GM19397 (cell line): ENCODE data around the gene PSMD3.
"Not testable (repeated sequence)": the region's sequence is repeated elsewhere in the genome, so short reads cannot be mapped to it uniquely, and the experiment has no call there.

Experiments used
- ATAC-seq: cut with Tn5 transposase; IDR thresholded peaks from one replicate; pipeline ENCODE4 v1.9.1; 2021; ENCODE audit warnings: mild to moderate bottlenecking, moderate library complexity; ENCODE audit not compliant: unreplicated experiment

PSMD3 gene

DNA sequence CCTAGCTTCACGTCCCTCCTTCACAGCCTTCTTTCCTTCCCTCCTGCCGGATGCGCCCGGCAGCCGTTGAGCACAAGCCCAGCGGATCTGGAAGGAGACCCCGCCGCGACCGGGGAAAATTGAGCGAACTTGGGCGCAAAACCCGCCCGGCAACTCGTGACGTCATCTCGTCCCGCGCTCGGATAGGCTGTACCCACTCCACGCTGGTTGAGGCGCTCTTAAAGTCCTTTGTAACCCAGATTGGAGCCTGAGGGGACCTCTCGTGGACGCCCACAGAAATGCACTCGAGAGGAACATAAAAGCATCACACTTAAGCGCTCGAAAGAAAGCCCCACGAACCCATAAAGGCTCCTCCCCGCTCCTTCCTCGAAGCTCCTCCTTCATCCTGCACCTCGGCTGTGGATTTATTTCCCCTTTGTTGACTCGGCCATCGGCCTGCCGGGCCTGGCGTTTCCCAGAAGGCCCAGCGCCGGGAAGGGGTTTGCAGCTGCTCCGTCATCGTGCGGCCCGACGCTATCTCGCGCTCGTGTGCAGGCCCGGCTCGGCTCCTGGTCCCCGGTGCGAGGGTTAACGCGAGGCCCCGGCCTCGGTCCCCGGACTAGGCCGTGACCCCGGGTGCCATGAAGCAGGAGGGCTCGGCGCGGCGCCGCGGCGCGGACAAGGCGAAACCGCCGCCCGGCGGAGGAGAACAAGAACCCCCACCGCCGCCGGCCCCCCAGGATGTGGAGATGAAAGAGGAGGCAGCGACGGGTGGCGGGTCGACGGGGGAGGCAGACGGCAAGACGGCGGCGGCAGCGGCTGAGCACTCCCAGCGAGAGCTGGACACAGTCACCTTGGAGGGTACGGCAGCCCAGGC, at the start of gene PSMD3:
PSMD3 (plus strand) TSS at position 457 of the 856 bp plus-strand sequence; CDS start at position 621, 164 bp downstream.
- peak; percentile 94 for ATAC-seq

DNA sequence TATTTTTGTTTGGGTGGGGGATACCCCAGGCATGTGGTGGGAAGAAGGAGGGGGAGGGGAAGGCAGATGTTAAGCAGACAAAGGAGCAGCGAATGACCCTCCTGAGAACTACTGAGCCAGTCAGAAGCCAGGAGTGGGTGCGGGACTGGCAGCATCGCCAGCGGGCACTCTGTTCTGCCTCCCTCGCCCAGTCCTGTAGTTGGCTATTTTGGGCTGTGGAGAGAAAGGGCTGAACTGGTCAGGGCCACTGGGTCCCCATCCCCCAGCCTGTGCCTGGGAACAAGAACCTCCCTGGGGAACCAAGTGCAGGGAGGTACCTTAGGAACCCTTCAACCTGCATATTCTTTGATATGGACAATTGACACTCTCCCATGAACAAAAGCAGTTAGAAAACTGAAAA, 46.7 kb upstream of the PSMD3 start:
- ATAC-seq, result no peak

GRCh38 chr17:39934324-39934723, 46.3 kb upstream of the PSMD3 start:
- ATAC-seq, result no peak

GRCh38 chr17:39935909-39936308, 44.7 kb upstream of the PSMD3 start:
- ATAC-seq, result no peak

- ATAC-seq, result no peak
These were observed 43.2 kb upstream of the PSMD3 start for GRCh38 chr17:39937447-39937846.

GRCh38 chr17:39938140-39938869, 42.3 kb upstream of the PSMD3 start:
- ATAC-seq, result no peak

DNA sequence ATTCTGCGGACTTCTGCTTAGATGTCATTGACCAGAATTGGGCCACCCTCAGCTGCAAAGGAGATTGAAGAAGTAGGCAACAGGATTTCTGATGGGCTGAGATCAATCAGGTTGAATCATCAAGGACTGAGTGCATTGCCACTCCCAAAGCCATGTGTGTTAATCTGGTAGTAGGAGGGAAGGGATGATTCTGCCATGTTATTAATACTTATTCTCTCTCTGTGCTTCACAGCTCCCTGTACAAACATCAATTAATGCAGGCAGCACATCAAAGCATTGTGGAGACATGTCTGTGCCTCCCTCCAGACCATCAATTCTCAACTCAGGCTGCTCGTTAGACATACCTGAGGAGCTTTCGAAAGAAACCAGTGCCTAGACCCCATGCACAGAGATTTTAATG, 41.5 kb upstream of the PSMD3 start:
- no peak for ATAC-seq

- peak; percentile 44 for ATAC-seq
These were observed 40.8 kb upstream of the PSMD3 start for GRCh38 chr17:39939588-39940419.

GRCh38 chr17:39943702-39944392, 36.8 kb upstream of the PSMD3 start:
- ATAC-seq, result no peak

DNA sequence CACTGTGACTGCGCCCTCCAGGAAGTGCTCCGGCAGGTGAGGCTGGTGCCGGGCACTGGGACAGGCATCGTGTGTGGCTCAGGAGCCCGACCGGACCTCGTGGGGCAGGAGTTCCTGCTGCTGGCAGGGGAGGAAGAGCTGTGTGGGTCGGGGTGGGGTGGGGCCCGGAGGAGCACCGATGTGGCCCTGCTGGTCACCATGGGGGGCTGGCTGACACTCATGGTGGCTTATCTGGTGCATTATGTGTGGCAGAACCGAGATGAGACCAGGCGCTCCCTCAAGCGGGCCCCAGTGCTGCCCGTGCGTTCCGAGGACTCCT, 36.3 kb upstream of the PSMD3 start:
- no peak for ATAC-seq

DNA sequence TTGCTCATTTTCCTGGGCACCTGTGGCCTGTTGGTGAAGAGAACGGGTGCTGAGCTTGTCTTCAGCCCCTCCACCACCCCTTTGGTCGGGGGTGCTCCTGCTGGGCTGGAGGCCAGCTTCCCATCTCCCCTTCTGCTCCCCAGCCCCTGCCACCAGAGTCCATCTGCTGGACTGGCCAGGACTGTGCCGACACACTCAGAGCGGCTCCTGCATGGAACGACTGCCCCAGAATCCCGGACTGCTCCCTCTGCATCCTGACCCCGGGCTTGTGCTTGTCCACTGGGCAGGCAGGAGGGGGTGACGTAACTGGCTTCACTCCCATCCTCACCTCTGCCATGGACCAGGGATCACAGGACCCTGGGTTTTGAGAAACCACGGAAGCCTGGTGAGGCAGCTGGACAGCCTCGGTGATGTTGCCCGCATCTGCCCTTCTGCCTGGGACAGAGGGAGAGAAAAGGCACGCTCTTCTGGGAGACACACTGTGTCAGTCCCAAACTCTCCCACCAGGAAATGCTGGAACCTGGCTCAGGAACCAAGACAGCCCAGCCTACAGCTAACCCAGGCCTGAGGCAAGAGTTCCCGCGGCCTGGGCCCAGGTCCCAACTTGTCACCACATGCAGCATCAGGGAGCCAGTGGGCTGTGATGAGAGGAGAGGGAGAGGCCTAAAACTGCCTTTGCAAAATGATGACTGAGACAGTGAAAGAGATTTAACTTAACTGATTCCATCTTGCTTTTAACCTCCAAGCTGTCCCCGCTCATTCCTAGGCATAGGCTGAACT, 33.9 kb upstream of the PSMD3 start:
- no peak for ATAC-seq

DNA sequence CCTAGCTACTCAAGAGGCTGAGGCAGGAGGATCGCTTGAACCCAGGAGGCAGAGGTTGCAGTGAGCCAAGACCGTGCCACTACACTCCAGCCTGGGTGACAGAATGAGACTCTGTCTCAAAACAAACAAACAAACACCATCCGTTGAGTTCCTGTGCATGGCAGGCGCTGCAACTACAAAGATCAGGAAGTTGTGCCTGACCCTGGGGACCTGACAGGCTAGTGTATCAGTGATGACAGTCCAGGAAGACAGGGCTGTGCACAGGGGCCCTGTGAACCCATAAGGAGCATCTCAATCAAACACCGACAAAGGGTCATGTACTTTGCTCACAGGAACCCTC, 32.1 kb upstream of the PSMD3 start:
- ATAC-seq, result not testable (repeated sequence)

GRCh38 chr17:39949028-39949427, 31.6 kb upstream of the PSMD3 start:
- ATAC-seq, result no peak

DNA sequence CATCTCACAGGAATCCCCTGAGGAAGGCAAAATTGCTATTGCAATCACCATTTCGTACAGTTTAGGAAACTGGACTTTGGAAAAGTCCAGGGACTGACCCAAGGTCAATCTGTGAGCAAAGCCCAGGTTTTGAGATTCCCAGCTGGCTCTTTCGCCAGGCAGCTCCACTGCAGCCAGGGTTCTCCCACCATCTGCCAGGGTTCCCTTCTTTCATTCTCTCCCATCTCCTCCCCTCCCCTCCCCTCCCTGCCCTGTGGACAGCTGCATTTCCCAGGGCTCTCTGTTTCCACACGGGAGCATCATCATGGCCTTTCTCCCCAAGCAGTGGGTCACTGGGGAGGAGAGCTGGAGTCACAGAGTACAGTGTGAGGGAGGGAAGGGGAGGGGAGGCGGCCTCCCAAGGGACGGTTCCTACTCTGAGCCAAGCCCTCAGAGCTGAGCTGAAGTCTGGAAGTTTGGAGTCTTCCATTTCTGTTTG, 29.7 kb upstream of the PSMD3 start:
- ATAC-seq, result no peak

- ATAC-seq, result no peak
These were observed 28.5 kb upstream of the PSMD3 start for GRCh38 chr17:39951924-39952679.

- peak; percentile 68 for ATAC-seq
These were observed 27.7 kb upstream of the PSMD3 start for GRCh38 chr17:39952680-39953470.

GRCh38 chr17:39953471-39953888, 27.1 kb upstream of the PSMD3 start:
- no peak for ATAC-seq

DNA sequence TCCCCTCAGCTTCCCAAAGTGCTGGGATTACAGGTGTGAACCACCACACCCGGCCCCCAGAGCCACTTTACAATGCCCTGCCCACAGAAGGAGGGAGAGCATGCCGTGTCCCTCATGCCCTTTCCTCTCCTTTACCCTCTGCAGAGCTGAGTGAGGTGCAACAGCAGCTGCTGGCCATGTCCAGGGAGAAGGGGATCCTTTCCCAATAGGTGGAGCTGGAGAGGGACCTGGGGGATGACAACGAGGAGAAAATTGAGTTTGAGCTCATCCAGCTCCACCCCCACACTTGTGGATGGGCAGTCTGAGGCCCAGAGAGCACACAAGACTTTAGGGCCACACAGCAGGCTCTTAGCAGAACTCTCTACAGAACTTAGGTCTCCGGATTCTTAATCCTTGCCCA, 25.7 kb upstream of the PSMD3 start:
- no peak for ATAC-seq
